LNCAP (cell line): Measurements from ENCODE around the gene TARBP2.

Experiments used
- CTCF ChIP-seq: fragments of 450-650 bp; IDR thresholded peaks from 2 replicates; pipeline ENCODE4 v1.5.1; 2017; ENCODE audit warnings: mild to moderate bottlenecking

Gene TARBP2

GRCh38 chr12:53459097-53459496, 42.0 kb upstream of the TARBP2 start:
- TF ChIP-seq CTCF: no peak

DNA sequence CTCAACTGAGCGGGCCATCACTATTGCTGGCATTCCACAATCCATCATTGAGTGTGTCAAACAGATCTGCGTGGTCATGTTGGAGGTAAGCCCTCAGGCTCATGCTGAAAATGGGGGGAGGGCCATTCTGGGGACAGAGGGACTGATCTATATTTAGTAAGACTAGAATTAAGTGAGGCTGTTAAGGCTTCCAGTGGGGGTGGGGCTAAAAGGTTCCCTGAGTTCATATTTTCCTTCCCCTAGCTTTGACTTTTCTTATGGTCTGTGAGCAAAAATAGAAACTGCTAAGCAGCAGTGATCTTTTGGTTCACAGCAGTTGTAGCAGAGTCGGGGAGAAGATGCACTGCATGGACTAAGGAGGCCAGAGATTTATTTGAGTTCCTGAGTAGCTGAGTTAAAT, 40.0 kb upstream of the TARBP2 start:
- TF ChIP-seq CTCF: no peak

- no peak for TF ChIP-seq CTCF
Observed at GRCh38 chr12:53461591-53461990, 39.5 kb upstream of the TARBP2 start.

GRCh38 chr12:53462935-53463334, 38.1 kb upstream of the TARBP2 start:
- TF ChIP-seq CTCF: no peak

DNA sequence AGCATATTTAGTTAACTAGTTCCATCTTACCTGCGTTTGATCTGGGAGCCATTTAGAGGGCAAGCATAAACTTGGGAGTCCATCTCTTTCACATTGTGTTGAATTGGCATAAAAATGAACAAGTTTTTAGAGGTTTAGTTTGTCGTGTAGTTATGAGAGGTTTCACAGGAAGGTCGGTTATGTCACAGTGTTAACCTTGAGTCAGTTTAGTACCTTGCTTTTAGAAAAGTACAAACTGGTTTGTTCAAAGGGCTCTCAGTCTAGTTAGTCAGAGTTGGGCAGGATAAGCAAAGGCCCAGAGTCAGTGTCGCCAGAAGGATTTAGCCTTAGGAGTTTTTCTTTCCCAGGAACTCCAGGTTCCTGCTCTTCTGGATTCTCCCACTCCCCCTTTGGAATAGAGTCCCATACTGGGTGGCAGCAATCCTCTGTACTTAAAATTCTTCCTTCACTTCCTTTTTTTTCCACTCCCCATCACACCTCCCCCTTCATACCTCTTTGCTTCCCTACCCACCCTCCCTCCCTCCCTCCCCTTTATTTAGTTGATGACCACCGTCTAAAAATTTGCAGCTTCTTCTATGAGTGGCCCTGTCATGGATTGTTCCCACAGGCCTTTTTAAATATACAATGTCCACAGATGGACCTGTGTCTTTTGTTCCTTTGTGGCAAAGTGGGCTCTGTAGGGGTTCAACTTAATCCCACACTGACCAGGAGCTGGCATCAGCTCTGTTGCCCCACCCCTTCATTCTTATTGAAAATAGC, 37.1 kb upstream of the TARBP2 start:
- TF ChIP-seq CTCF: no peak

GRCh38 chr12:53464685-53465418, 36.2 kb upstream of the TARBP2 start:
- TF ChIP-seq CTCF: no peak

DNA sequence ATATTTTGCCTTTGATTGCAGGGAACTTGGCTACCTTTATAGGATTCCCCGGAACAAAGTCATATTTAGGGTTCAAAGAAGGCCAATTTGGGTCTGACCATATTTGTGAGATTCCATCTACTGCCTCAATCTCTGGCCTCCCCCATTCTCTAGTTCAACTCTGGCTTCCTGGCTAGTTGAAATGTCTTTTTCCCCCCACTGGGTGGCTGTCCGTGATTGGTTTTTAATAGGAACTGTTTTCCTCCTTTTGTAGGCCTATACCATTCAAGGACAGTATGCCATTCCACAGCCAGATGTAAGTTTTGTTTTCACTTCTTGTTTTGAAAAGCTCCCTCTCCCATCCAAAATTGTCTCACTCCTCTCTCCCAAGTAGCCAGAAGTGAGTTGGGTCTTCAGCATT, 35.4 kb upstream of the TARBP2 start:
- TF ChIP-seq CTCF: no peak
